ENCODE data around the gene CCDC57.
A peak's percentile ranks its signal among the peaks of the same experiment; 100 is the strongest.
"Not testable (repeated sequence)": the region's sequence is repeated elsewhere in the genome, so short reads cannot be mapped to it uniquely, and the experiment has no call there.

CCDC57 gene

DNA sequence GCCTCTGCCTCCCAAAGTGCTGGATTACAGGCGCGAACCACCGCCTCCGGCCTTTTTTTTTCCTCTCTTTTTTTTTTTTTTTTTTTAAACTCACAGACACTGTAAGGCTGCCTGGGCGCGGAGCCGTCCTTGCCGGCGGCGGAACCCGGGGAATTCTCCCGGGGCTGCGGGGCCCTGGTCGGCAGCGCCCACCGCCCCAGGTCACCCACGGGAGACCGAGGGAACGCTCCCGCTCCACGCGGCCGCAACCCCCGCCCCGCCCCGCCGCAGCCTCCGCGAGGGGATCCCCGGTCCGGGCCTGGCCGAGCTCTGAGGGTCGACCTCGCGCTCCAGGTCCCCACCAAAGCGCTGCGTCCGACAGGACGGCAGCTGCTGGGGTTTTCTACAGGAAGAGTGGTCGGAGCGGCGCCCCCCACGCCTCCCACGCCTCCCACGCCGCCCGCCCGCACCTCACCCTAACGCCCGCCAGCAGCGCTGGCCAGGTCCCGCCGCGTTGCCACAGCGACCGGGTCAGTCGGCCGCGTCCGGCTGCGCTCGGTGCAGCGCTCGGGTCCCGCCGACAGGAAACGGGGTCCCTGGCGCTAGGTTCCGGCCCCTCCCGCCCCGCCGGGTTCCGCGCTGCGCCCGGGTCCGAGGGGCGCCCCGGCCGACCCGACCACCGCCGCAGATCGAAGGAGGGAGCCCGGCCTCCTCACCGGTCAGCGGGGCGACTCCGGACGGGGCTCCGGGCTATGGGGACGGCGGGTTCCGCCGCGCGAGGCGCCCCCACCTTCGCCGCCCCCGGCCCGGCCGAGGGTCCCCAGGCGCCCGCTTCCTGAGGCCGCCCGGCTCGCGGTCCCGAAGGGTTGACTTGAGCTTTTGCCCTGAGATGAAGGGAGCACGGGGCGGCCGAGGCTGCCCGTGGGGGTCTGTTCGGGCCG is at the start of gene CCDC57:
TSS of gene CCDC57 (minus strand) at position 512 of the 920 bp plus-strand sequence. CDS start 10,898 bp downstream, outside the sequence.
- peak within 1 kb of the TSS; percentile 83 for H3K4me3 ChIP-seq (ENCODE audit: low read depth, low read length)
- DNase-seq (ENCODE audit: low read depth) = peak; percentile 91
- TF ChIP-seq CTCF (IDR thresholded peaks at IDR 0.05; ENCODE audit: insufficient read depth, low read depth, low read length, missing control alignments) = no peak

DNA sequence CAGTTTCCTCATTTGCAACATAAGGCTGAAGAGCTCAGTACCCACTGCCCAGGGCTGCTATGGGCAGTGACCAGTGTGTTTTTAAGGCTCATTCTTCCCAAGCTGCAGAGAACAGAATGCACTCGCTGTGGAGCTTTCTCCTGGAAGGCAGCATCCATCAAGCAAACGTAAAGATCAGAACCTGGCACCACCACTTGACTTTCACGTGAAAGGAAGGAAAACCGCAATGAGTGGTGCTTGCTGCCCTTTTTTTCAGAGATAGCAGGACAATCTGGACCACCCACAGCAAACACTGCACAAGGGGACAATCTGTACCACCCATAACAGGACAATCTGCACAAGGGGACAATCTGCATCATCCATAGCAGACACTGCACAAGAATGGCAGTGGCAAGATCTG is 49.7 kb upstream of the CCDC57 start:
- H3K4me3 ChIP-seq (ENCODE audit: low read depth, low read length) = no peak overlapping the region
- no peak for DNase-seq (ENCODE audit: low read depth)
- TF ChIP-seq CTCF (IDR thresholded peaks at IDR 0.05; ENCODE audit: insufficient read depth, low read depth, low read length, missing control alignments) = no peak

GRCh38 chr17:82259972-82260961 is 47.6 kb upstream of the CCDC57 start:
- not testable (repeated sequence) for H3K4me3 ChIP-seq (ENCODE audit: low read depth, low read length); DNase-seq (ENCODE audit: low read depth)

GRCh38 chr17:82258555-82258954 is 45.9 kb upstream of the CCDC57 start:
- H3K4me3 ChIP-seq (ENCODE audit: low read depth, low read length) = no peak overlapping the region
- no peak for DNase-seq (ENCODE audit: low read depth)
- TF ChIP-seq CTCF (IDR thresholded peaks at IDR 0.05; ENCODE audit: insufficient read depth, low read depth, low read length, missing control alignments) = no peak

- no peak overlapping the region for H3K4me3 ChIP-seq (ENCODE audit: low read depth, low read length)
- no peak for DNase-seq (ENCODE audit: low read depth)
- TF ChIP-seq CTCF (IDR thresholded peaks at IDR 0.05; ENCODE audit: insufficient read depth, low read depth, low read length, missing control alignments) = no peak
These were observed 44.8 kb upstream of the CCDC57 start for GRCh38 chr17:82257473-82257872.

GRCh38 chr17:82256242-82256885 is 43.7 kb upstream of the CCDC57 start:
- TF ChIP-seq CTCF (IDR thresholded peaks at IDR 0.05; ENCODE audit: insufficient read depth, low read depth, low read length, missing control alignments) = no peak
- DNase-seq (ENCODE audit: low read depth) = no peak
- no peak overlapping the region for H3K4me3 ChIP-seq (ENCODE audit: low read depth, low read length)

Measured in GM12865 (cell line).